GM21529 (cell line): ENCODE data around the gene CCDC6.
A peak's percentile ranks its signal among the peaks of the same experiment; 100 is the strongest.
"Not testable (repeated sequence)": the region's sequence is repeated elsewhere in the genome, so short reads cannot be mapped to it uniquely, and the experiment has no call there.

Experiments
- ATAC-seq: cut with Tn5 transposase; IDR thresholded peaks from one replicate; pipeline ENCODE4 v1.9.1; 2021; ENCODE audit not compliant: unreplicated experiment

CCDC6 gene

GRCh38 chr10:59814878-59815277, 91.5 kb downstream of the CCDC6 start:
- peak; percentile 65 for ATAC-seq

- ATAC-seq = no peak
These were observed 93.7 kb downstream of the CCDC6 start for GRCh38 chr10:59812519-59813122.

- no peak for ATAC-seq
These were observed 96.7 kb downstream of the CCDC6 start for GRCh38 chr10:59809644-59809974.

GRCh38 chr10:59808896-59809643, 97.3 kb downstream of the CCDC6 start:
- ATAC-seq = peak; percentile 97

- ATAC-seq = no peak
These were observed 98.4 kb downstream of the CCDC6 start for GRCh38 chr10:59807629-59808620.

- ATAC-seq = no peak
These were observed 101.3 kb downstream of the CCDC6 start for GRCh38 chr10:59805014-59805413.

GRCh38 chr10:59804220-59804619, 102.1 kb downstream of the CCDC6 start:
- ATAC-seq = no peak

- no peak for ATAC-seq
These were observed 102.6 kb downstream of the CCDC6 start for GRCh38 chr10:59803714-59804113.

- no peak for ATAC-seq
These were observed 105.2 kb downstream of the CCDC6 start for GRCh38 chr10:59801171-59801570.

GRCh38 chr10:59799421-59799820, 106.9 kb downstream of the CCDC6 start:
- ATAC-seq = no peak

GRCh38 chr10:59793919-59794318, 112.4 kb downstream of the CCDC6 start:
- no peak for ATAC-seq

GRCh38 chr10:59792812-59793211, 113.5 kb downstream of the CCDC6 start:
- no peak for ATAC-seq

GRCh38 chr10:59791601-59792000, 114.8 kb downstream of the CCDC6 start:
- no peak for ATAC-seq

GRCh38 chr10:59790080-59790479, 116.3 kb downstream of the CCDC6 start:
- ATAC-seq = not testable (repeated sequence)

- ATAC-seq = not testable (repeated sequence)
These were observed 117.4 kb downstream of the CCDC6 start for GRCh38 chr10:59788914-59789313.

GRCh38 chr10:59787032-59787431, 119.3 kb downstream of the CCDC6 start:
- not testable (repeated sequence) for ATAC-seq

GRCh38 chr10:59785476-59785875, 120.9 kb downstream of the CCDC6 start:
- not testable (repeated sequence) for ATAC-seq

- no peak for ATAC-seq
These were observed 124.8 kb downstream of the CCDC6 start for GRCh38 chr10:59781511-59781910.

- ATAC-seq = no peak
These were observed 126.4 kb downstream of the CCDC6 start for GRCh38 chr10:59779756-59780533.

GRCh38 chr10:59774451-59774850, 131.9 kb downstream of the CCDC6 start:
- no peak for ATAC-seq

GRCh38 chr10:59773088-59773487, 133.3 kb downstream of the CCDC6 start:
- no peak for ATAC-seq
